Thyroid gland (tissue), 4 donors: ENCODE results near the gene TCERG1L.

ENCODE experiments used
- POLR2A ChIP-seq, 2 donors: fragments of 450-650 bp; IDR thresholded peaks; one replicate each; pipeline ENCODE4 v1.6.1; 2017; ENCODE audit warnings: antibody characterized with exemption in 2 of 2, mild to moderate bottlenecking in 2 of 2, moderate library complexity in 1 of 2
- TF ChIP-seq, protein P1 (sequence below), 6 experiments: fragments of 200-600 bp in 3 of 6; fragments of 450-650 bp in 3 of 6; sonication (generic) in 3 of 6; IDR thresholded peaks; one replicate each; pipeline ENCODE4 v1.5.1; 2016 to 2019; ENCODE audit warnings: antibody characterized with exemption in 6 of 6, mild to moderate bottlenecking in 2 of 6, inconsistent platforms in 1 of 6, moderate library complexity in 1 of 6

- TF ChIP-seq, protein P1, sequence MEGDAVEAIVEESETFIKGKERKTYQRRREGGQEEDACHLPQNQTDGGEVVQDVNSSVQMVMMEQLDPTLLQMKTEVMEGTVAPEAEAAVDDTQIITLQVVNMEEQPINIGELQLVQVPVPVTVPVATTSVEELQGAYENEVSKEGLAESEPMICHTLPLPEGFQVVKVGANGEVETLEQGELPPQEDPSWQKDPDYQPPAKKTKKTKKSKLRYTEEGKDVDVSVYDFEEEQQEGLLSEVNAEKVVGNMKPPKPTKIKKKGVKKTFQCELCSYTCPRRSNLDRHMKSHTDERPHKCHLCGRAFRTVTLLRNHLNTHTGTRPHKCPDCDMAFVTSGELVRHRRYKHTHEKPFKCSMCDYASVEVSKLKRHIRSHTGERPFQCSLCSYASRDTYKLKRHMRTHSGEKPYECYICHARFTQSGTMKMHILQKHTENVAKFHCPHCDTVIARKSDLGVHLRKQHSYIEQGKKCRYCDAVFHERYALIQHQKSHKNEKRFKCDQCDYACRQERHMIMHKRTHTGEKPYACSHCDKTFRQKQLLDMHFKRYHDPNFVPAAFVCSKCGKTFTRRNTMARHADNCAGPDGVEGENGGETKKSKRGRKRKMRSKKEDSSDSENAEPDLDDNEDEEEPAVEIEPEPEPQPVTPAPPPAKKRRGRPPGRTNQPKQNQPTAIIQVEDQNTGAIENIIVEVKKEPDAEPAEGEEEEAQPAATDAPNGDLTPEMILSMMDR (IDR thresholded peaks at IDR 0.05) = no peak
- no peak for TF ChIP-seq POLR2A (IDR thresholded peaks at IDR 0.05)
Observed at GRCh38 chr10:131144196-131144595, 167.3 kb downstream of the TCERG1L start.
